H1 (cell line): Measurements from ENCODE around the gene LRPAP1. TPM values are rescaled to one million over a fixed set of nuclear protein-coding genes. Genes with fewer than 3 reads are reported as not detected.

Source experiments
- CEBPB ChIP-seq: IDR thresholded peaks from 2 replicates; pipeline ENCODE4 v1.6.1; 2012; ENCODE audit warnings: low read depth, low read length
- HDAC2 ChIP-seq, 2 experiments: fragments of 300-600 bp in 1 of 2; sonication (generic) in 1 of 2; IDR thresholded peaks; 2 replicates each; pipeline ENCODE4 v1.6.1; 2011 to 2012; ENCODE audit warnings: low read depth in 2 of 2, low read length in 2 of 2, mild to moderate bottlenecking in 2 of 2, moderate library complexity in 2 of 2, borderline replicate concordance in 1 of 2, inconsistent platforms in 1 of 2
- JUND ChIP-seq: IDR thresholded peaks from 2 replicates; pipeline ENCODE4 v1.6.1; 2011; ENCODE audit warnings: mild to moderate bottlenecking, improper control_type of control experiment, low read length
- MAFK ChIP-seq: IDR thresholded peaks from 2 replicates; pipeline ENCODE4 v1.6.1; 2012; ENCODE audit warnings: low read depth, mild to moderate bottlenecking, improper control_type of control experiment, low read length
- PHF8 ChIP-seq: fragments of 200-600 bp; sonication (generic); conservative IDR thresholded peaks from 2 replicates; pipeline ENCODE4 v1.7.1; 2012; ENCODE audit warnings: low read depth, mild to moderate bottlenecking, inconsistent platforms, low read length, moderate library complexity
- RNF2 ChIP-seq: fragments of 200-900, 300-1000 bp; sonication (generic); IDR thresholded peaks from 2 replicates; pipeline ENCODE4 v1.7.1; 2016; ENCODE audit warnings: borderline replicate concordance, low read depth, mild to moderate bottlenecking, antibody characterized with exemption, low read length; ENCODE audit not compliant: poor library complexity, severe bottlenecking; ENCODE audit errors: missing control alignments
- TAF7 ChIP-seq: optimal IDR thresholded peaks from 2 replicates; pipeline ENCODE3; 2011; ENCODE audit warnings: low read depth, mild to moderate bottlenecking, inconsistent platforms, low read length, moderate library complexity, borderline replicate concordance
- YY1 ChIP-seq: IDR thresholded peaks from 2 replicates; pipeline ENCODE4 v1.6.1; 2011; ENCODE audit warnings: low read depth, mild to moderate bottlenecking, low read length
- polyA plus RNA-seq, 7 experiments: library from polyadenylated mRNA; depleted of rRNA in 3 of 7; stranded (reverse) in 5 of 7; unstranded in 2 of 7; fragments of >200 nt in 5 of 7; fragments of 200-250 nt in 2 of 7; gene quantifications; 1 replicate in 5 of 7; 2 replicates in 1 of 7; 4 replicates in 1 of 7; pipeline versions ENCODE4 v1.2.1 to v1.2.3, GENCODE V29; 2011 to 2013; ENCODE audit warnings: missing spikeins in 2 of 7, mixed read lengths in 2 of 7
- total RNA-seq: library from RNA; stranded (reverse); fragmentation: NEBNext Ultra II Directional; extraction: Animal tissue kit (Norgen Biotek cat#: 25700); gene quantifications from 2 replicates; pipeline ENCODE4 v1.2.1, GENCODE V29; 2021

LRPAP1 gene
- total and polyA plus RNA-seq, 2 of the 8 experiments (the other 6 are each of a cell fraction or from before 2014, with no cell fraction given): 31.1 to 101 TPM

DNA sequence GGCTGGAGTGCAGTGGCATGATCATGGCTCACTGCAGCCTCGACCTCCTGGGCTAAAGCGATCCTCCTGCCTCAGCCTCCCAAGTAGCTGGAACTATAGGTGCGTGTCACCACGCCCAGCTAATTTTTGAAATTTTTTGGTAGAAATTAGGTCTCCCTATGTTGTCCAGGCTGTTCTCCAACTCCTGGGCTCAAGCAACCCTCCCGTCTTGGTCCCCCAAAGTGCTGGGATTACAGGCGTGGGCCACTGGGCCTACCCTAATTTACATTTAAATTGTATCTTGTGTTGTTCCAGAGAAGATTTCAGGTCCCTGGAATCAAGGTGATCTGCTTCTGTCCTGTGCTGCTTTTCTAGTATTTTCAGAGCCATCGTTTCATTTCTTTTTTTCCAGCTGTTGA is 1.2 kb upstream of the LRPAP1 start (continued):
- TF ChIP-seq CEBPB: no peak
- no peak for TF ChIP-seq HDAC2 (IDR thresholded peaks at IDR 0.05; ENCODE audit: borderline replicate concordance in 1 of 2, low read depth in 2 of 2, low read length in 2 of 2)
- no peak for TF ChIP-seq PHF8
- TF ChIP-seq JUND: no peak
- TF ChIP-seq TAF7: no peak
- no peak for TF ChIP-seq MAFK
- no peak for TF ChIP-seq YY1
- no peak for TF ChIP-seq RNF2
